WERI-Rb-1 (cell line): ENCODE data around the gene KIFC3.
"Not testable (repeated sequence)": the region's sequence is repeated elsewhere in the genome, so short reads cannot be mapped to it uniquely, and the experiment has no call there.

Source experiments
- DNase-seq: peaks from one replicate; pipeline ENCODE4 v3.0.0-alpha.2; 2020
- H3K27ac ChIP-seq: fragments of 250-450 bp; sonication (Bioruptor Pico); 2 replicates; pipeline ENCODE4 v1.5.1; 2020; ENCODE audit warnings: mild to moderate bottlenecking, moderate library complexity
- H3K27me3 ChIP-seq: fragments of 250-450 bp; sonication (Bioruptor Pico); 2 replicates; pipeline ENCODE4 v1.5.1; 2021; ENCODE audit warnings: mild to moderate bottlenecking, low read depth, moderate library complexity; ENCODE audit not compliant: insufficient read depth, severe bottlenecking
- H3K36me3 ChIP-seq: fragments of 250-450 bp; sonication (Bioruptor Pico); 2 replicates; pipeline ENCODE4 v1.5.1; 2020; ENCODE audit warnings: mild to moderate bottlenecking, moderate library complexity
- H3K4me3 ChIP-seq: 2 replicates; pipeline ENCODE4 v1.5.1; 2011; ENCODE audit warnings: low read depth, mild to moderate bottlenecking, control low read depth, low read length
- H3K9me3 ChIP-seq: fragments of 250-450 bp; sonication (Bioruptor Pico); 2 replicates; pipeline ENCODE4 v1.5.1; 2021; ENCODE audit warnings: mild to moderate bottlenecking, moderate library complexity; ENCODE audit not compliant: severe bottlenecking
- TF ChIP-seq, protein P1 (sequence below): IDR thresholded peaks from 2 replicates; pipeline ENCODE4 v1.5.1; 2011; ENCODE audit warnings: low read depth, mild to moderate bottlenecking, control low read depth, inconsistent platforms, low read length

Gene KIFC3

DNA sequence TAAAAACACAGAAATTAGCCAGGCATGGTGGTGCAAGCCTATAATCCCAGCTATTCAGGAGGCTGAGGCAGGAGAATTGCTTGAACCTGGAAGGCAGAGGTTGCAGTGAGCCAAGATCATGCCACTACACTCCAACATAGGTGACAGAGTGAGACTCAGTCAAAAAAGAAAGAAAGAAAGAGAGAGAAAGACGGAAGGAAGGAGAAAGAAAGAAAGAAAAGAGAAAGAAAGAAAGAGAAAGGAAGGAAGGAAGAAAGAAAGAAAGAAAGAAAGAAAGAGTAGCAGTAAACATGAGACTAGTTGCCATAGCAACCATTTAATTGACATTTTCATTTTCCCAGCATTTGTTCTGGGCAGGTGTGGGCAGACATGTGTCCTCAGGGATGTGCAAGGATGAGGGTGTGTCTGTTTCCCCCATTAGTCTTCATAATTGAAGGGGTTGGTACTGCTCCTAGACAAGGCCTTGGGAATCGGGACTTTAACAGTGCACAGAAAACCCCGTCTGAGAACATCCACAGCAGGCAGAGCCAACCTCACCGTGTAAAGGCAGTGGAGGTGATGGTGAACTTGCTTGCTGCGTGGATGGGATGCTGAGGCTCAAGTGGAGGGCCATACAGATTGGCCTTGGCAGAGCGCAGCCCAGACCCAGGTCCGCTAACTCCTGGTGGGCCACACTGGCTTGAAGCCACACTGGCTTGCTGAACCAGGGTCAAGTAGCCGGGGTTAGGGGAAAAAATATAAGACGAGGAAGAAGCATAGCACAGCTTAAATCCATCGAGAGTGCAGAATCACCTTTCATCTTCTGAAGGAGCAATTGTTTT is 35.2 kb upstream of the KIFC3 start:
- H3K27ac ChIP-seq = no peak overlapping the region

DNA sequence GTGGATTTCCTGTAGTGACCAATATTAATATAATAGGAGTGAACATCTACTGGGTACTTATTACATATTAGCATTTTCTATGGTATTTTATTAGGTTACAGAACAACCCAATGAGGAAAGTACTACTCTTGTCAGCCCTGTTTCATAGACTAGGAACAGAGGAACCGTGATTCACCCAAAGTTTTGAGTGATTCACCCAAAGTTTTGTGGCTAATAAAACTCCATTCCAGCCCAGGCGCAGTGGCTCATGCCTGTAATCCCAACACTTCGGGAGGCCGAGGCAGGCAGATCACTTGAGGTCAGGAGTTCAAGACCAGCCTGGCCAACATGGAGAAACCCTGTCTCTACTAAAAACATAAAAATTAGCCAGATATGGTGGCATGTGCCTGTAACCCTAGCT is 33.1 kb upstream of the KIFC3 start:
- not testable (repeated sequence) for H3K27ac ChIP-seq, H3K4me3 ChIP-seq, H3K27me3 ChIP-seq, H3K9me3 ChIP-seq, H3K36me3 ChIP-seq, DNase-seq

More for the DNA sequence above, 35.2 kb upstream of the KIFC3 start:
- DNase-seq = no peak
- Histone ChIP-seq H3K4me3 (no peak overlapping the region), H3K36me3 (no peaks in the 10 kb centered on the region), H3K27me3 (no peaks in the 10 kb centered on the region), H3K9me3 (no peaks in the 10 kb centered on the region)
- TF ChIP-seq, protein P1, sequence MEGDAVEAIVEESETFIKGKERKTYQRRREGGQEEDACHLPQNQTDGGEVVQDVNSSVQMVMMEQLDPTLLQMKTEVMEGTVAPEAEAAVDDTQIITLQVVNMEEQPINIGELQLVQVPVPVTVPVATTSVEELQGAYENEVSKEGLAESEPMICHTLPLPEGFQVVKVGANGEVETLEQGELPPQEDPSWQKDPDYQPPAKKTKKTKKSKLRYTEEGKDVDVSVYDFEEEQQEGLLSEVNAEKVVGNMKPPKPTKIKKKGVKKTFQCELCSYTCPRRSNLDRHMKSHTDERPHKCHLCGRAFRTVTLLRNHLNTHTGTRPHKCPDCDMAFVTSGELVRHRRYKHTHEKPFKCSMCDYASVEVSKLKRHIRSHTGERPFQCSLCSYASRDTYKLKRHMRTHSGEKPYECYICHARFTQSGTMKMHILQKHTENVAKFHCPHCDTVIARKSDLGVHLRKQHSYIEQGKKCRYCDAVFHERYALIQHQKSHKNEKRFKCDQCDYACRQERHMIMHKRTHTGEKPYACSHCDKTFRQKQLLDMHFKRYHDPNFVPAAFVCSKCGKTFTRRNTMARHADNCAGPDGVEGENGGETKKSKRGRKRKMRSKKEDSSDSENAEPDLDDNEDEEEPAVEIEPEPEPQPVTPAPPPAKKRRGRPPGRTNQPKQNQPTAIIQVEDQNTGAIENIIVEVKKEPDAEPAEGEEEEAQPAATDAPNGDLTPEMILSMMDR = no peak

DNA sequence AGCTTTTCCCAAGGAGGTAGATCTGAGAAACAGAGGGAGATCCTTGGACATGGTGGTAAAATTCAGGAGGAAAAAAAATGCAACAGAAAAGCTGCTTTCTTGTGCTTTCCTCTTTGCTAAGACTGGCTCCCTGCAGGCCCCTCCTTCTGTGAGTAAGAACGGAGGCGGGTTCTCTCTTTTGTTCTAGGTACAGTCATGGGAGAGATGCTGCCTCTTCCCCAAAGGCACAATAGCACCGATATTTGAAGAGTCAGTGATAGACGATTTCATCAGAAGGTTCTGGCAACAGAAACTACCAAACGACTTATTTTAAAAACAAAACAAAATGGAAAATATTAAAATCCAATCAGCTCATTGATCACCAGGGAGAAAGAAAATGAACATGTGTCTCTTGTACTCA is 32.6 kb upstream of the KIFC3 start:
- Histone ChIP-seq H3K27me3 (no peaks in the 10 kb centered on the region), H3K9me3 (no peaks in the 10 kb centered on the region), H3K27ac (no peak overlapping the region), H3K4me3 (no peak overlapping the region), H3K36me3 (no peaks in the 10 kb centered on the region)
- TF ChIP-seq, protein P1 = no peak
- DNase-seq = no peak

DNA sequence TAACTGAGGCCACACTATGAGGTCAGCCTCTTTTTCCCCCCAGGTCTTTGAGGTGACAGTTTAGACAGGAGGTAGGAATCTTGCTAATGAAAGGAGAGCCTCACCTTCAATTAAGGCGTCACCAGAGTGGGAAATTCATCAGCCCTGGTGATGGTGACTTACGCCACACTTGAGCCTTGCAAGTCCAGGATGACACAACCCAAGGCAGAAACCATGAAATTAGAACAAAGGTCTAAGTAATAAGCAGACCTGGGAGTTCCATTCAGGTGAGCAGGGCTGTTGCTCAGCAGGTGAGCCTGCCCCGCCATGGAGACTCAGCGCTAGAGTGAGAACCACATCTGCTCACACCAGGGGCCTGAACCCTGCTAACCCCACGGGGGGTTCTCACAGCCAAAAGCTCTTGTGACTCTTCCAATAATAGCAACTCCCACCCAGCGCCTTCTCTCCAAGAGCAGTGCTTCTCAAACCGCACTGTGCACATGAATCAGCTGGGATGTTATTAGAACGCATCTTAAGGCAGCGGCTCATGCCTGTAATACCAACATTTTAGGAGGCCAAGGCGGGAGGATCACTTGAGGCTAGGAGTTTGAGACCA is 28.7 kb upstream of the KIFC3 start:
- DNase-seq = no peak
- Histone ChIP-seq H3K4me3 (no peak overlapping the region), H3K36me3 (no peaks in the 10 kb centered on the region), H3K27me3 (no peaks in the 10 kb centered on the region), H3K27ac (no peak overlapping the region), H3K9me3 (no peaks in the 10 kb centered on the region)
- TF ChIP-seq, protein P1 = no peak

DNA sequence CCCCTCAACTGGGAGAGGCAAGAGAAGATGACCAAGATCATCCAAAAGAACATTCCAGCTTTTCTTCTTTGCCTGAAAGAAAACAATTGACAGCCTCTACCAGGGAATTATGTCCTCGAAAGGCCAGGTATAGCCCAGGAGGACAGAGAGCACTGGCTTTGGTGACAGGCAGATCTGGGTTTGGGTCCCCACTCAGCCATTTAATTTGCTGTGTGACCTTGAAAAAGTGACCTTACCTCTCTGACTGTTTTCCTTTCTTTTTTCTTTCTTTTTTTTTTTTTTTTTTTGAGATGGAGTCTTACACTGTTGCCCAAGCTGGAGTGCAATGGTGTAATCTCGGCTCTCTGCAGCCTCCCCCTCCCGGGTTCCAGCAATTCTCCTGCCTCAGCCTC is 27.7 kb upstream of the KIFC3 start:
- no peak overlapping the region for H3K4me3 ChIP-seq
- DNase-seq = no peak
- H3K36me3 ChIP-seq = no peaks in the 10 kb centered on the region
- TF ChIP-seq, protein P1 = no peak
- no peaks in the 10 kb centered on the region for H3K27me3 ChIP-seq
- H3K9me3 ChIP-seq = no peaks in the 10 kb centered on the region
- no peak overlapping the region for H3K27ac ChIP-seq

DNA sequence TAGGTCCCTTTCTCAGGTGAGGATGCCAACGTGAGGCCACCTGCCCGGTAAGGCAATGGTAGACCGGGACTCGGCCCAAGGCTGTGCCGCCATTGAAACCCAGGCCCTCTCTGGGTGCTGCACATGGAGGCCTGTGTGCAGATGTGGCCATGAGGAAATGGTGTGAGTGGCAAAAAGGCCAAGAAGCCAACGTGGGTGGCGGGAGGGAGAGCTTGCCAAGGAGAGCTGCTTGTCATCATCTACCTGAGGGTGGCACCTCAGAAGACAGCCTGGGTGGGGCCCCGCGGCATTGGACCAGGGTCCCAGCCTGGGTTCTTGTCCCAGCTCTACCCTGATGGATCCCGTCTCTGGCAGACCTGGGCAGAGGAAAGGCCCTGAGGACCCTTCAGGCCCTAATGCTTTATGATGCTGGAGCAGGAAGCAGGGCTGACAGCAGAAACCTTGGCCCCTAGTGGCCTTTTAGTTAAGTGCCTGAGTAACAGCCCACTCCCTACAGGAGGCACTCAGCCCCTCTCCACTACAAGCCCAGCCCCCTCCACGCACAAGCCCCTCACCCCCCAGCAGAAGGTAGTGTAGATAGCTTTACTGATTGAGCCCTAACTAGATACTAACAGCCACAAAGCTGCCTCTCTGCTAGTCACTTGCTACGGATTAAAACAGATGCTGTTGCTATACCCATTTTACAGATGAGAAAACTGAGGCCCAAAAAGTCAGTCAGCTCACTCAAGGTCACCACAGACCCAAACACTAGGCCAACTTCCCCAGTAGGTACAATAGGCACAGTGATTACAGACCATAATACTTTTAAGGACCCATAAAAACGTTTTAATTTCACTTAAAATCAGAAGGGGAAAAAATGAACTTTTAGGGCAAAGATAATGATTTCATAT is 26.2 kb upstream of the KIFC3 start:
- no peak for DNase-seq
- H3K27ac ChIP-seq = no peak overlapping the region
- no peak overlapping the region for H3K4me3 ChIP-seq
- H3K36me3 ChIP-seq = no peaks in the 10 kb centered on the region
- TF ChIP-seq, protein P1 = peak; percentile 30; the same call in 1 of the 2 replicates
- H3K27me3 ChIP-seq = no peaks in the 10 kb centered on the region
- H3K9me3 ChIP-seq = no peaks in the 10 kb centered on the region
